DND-41 (cell line): ENCODE data around the gene CDHR3.

Experiments
- CTCF ChIP-seq: IDR thresholded peaks from 2 replicates; pipeline ENCODE4 v1.5.1; 2012; ENCODE audit warnings: borderline replicate concordance, low read length, moderate library complexity, mild to moderate bottlenecking; ENCODE audit not compliant: poor library complexity, severe bottlenecking; ENCODE audit errors: extremely low read depth
- EZH2 ChIP-seq: IDR thresholded peaks from 3 replicates; pipeline ENCODE4 v1.6.1; 2012; ENCODE audit warnings: borderline replicate concordance, low read depth, mild to moderate bottlenecking, moderate library complexity, low read length, inconsistent platforms; ENCODE audit not compliant: severe bottlenecking

DNA sequence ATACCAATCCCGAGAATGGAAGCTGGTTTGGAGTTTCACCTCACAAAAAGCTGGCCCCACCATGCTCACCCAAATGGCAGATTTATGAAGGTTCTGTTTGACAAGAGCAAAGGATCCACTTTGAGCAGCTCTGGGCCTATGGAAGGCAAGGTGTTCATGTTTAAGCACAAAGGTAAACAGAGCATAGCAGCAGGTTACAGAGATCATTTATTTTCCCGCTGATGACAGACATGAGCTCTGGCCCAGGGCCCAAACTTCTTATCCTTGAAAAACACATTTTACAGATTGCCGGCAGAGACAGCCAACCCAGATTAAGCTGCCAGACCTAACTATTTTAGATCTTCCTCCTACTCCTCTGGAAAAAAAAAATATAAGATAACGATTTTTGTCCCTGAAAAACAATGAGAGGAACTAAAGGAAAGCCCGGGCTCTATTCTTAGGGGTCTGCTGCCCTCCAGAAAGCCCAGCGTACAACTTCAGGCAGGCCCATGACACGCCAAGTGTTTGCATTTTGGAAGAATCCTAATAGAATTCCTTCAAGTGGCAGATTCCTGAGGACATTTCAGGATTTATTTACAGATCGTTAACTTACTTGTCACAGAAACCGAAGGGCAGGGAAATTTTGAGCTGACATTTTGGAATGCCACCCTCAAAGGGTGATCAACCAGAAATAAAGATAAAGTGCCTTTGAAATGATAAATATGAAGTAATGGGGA, 109.1 kb downstream of the CDHR3 start:
- TF ChIP-seq CTCF (no peak), EZH2 (no peak)
